ENCODE measurements around the gene NFE2L3. TPM values are rescaled to one million over a fixed set of nuclear protein-coding genes. Genes with fewer than 3 reads are reported as not detected.

The NFE2L3 gene
- total RNA-seq, 1 experiment from 2014 or later, result 108 TPM

- no peaks in the 10 kb centered on the region for H3K27me3 Mint-ChIP-seq (ENCODE audit: unreplicated experiment)
- no peak for DNase-seq
- CTCF ChIA-PET, result interaction anchor here (0.9 to 2.7 kb wide), 3 partner anchors 10 to 76 kb away, joined by 3 to 18 read pairs (median 7); no protein-coding TSS in a partner anchor
- peaks cover 51% of the 10 kb centered on the region for H3K4me1 Mint-ChIP-seq (ENCODE audit: low read depth, unreplicated experiment)
- no TSS peak for BruUV-seq (replicated peaks)
- H3K9me3 Mint-ChIP-seq (ENCODE audit: low read depth, unreplicated experiment), result no peaks in the 10 kb centered on the region
- TF ChIP-seq CTCF (IDR thresholded peaks at IDR 0.05; ENCODE audit: unreplicated experiment), result no peak
- intact Hi-C loops (cut with micrococcal nuclease; ENCODE audit: unreplicated experiment), result loop anchor here (5.0 kb wide), 1 partner anchor 274 kb away; no protein-coding TSS in a partner anchor
- H3K36me3 Mint-ChIP-seq (ENCODE audit: insufficient read depth, unreplicated experiment), result peaks cover 51% of the 10 kb centered on the region
- peak overlapping the region; percentile 40 for H3K4me3 Mint-ChIP-seq (ENCODE audit: low read depth, unreplicated experiment)
- H3K27ac Mint-ChIP-seq (ENCODE audit: unreplicated experiment), result peak overlapping the region; percentile 83
These were observed 14.8 kb downstream of the NFE2L3 start for GRCh38 chr7:26166684-26167266.

- Mint-ChIP-seq H3K27ac (ENCODE audit: unreplicated experiment) (peak overlapping the region; percentile 83), H3K9me3 (ENCODE audit: low read depth, unreplicated experiment) (no peaks in the 10 kb centered on the region), H3K4me1 (ENCODE audit: low read depth, unreplicated experiment) (peaks cover 44% of the 10 kb centered on the region), H3K36me3 (ENCODE audit: insufficient read depth, unreplicated experiment) (peaks cover 50% of the 10 kb centered on the region), H3K27me3 (ENCODE audit: unreplicated experiment) (no peaks in the 10 kb centered on the region), H3K4me3 (ENCODE audit: low read depth, unreplicated experiment) (peak overlapping the region; percentile 40)
- intact Hi-C loops (cut with micrococcal nuclease; ENCODE audit: unreplicated experiment), result loop anchor here (5.0 kb wide), 1 partner anchor 275 kb away; no protein-coding TSS in a partner anchor
- TF ChIP-seq CTCF (IDR thresholded peaks at IDR 0.05; ENCODE audit: unreplicated experiment), result no peak
- no TSS peak for BruUV-seq (replicated peaks)
- DNase-seq, result no peak
- CTCF ChIA-PET, result interaction anchor here (0.9 to 2.7 kb wide), 4 partner anchors 11 to 76 kb away, joined by 3 to 18 read pairs (median 6); partner anchors contain the start of gene NFE2L3
These were observed 15.4 kb downstream of the NFE2L3 start for GRCh38 chr7:26167303-26167934.

- CTCF ChIA-PET, result no interaction called here
- Mint-ChIP-seq H3K4me3 (ENCODE audit: low read depth, unreplicated experiment) (no peak overlapping the region), H3K36me3 (ENCODE audit: insufficient read depth, unreplicated experiment) (peaks cover 58% of the 10 kb centered on the region), H3K9me3 (ENCODE audit: low read depth, unreplicated experiment) (no peaks in the 10 kb centered on the region), H3K27me3 (ENCODE audit: unreplicated experiment) (no peaks in the 10 kb centered on the region), H3K4me1 (ENCODE audit: low read depth, unreplicated experiment) (peaks cover 51% of the 10 kb centered on the region), H3K27ac (ENCODE audit: unreplicated experiment) (no peak overlapping the region)
- no peak for DNase-seq
- intact Hi-C loops (cut with micrococcal nuclease; ENCODE audit: unreplicated experiment), result loop anchor here (5.0 kb wide), 1 partner anchor 276 kb away; no protein-coding TSS in a partner anchor
- BruUV-seq (replicated peaks), result no TSS peak
- no peak for TF ChIP-seq CTCF (IDR thresholded peaks at IDR 0.05; ENCODE audit: unreplicated experiment)
These were observed 16.5 kb downstream of the NFE2L3 start for GRCh38 chr7:26168458-26169023.

GRCh38 chr7:26169271-26169670 lies 17.3 kb downstream of the NFE2L3 start:
- intact Hi-C loops (cut with micrococcal nuclease; ENCODE audit: unreplicated experiment), result loop anchor here (5.0 kb wide), 1 partner anchor 277 kb away; no protein-coding TSS in a partner anchor
- BruUV-seq (replicated peaks), result no TSS peak
- CTCF ChIA-PET, result no interaction called here
- Mint-ChIP-seq H3K27ac (ENCODE audit: unreplicated experiment) (no peak overlapping the region), H3K4me3 (ENCODE audit: low read depth, unreplicated experiment) (no peak overlapping the region), H3K36me3 (ENCODE audit: insufficient read depth, unreplicated experiment) (peaks cover 64% of the 10 kb centered on the region), H3K27me3 (ENCODE audit: unreplicated experiment) (no peaks in the 10 kb centered on the region), H3K4me1 (ENCODE audit: low read depth, unreplicated experiment) (peaks cover 58% of the 10 kb centered on the region), H3K9me3 (ENCODE audit: low read depth, unreplicated experiment) (no peaks in the 10 kb centered on the region)
- TF ChIP-seq CTCF (IDR thresholded peaks at IDR 0.05; ENCODE audit: unreplicated experiment), result no peak
- no peak for DNase-seq

All from Calu3 (cell line).